Loucy (cell line): ENCODE data around the gene STAC3.

Experiments
- H2AFZ ChIP-seq: fragments of 200-600 bp; sonication (generic); 2 replicates; pipeline ENCODE4 v1.6.0; 2016; ENCODE audit warnings: antibody characterized with exemption, mild to moderate bottlenecking, low read length, moderate library complexity
- H3F3A ChIP-seq: fragments of 200-600 bp; 2 replicates; pipeline ENCODE4 v1.6.0; 2016; ENCODE audit warnings: antibody characterized with exemption, low read depth, mild to moderate bottlenecking
- H3K27me3 ChIP-seq: fragments of 200-600 bp; sonication (generic); 2 replicates; pipeline ENCODE4 v1.6.1; 2014; ENCODE audit warnings: low read length, mild to moderate bottlenecking; ENCODE audit not compliant: insufficient read depth, poor library complexity, severe bottlenecking
- H3K36me3 ChIP-seq: fragments of 200-600 bp; sonication (generic); 2 replicates; pipeline ENCODE4 v1.6.1; 2016; ENCODE audit warnings: low read length; ENCODE audit not compliant: insufficient read depth
- H3K4me1 ChIP-seq: fragments of 200-600 bp; sonication (generic); 2 replicates; pipeline ENCODE4 v1.5.1; 2014; ENCODE audit warnings: low read length, mild to moderate bottlenecking; ENCODE audit not compliant: insufficient read depth, poor library complexity, severe bottlenecking
- H3K4me2 ChIP-seq: fragments of 200-600 bp; sonication (generic); 2 replicates; pipeline ENCODE4 v1.6.0; 2014; ENCODE audit warnings: antibody characterized with exemption, low read length, low read depth, mild to moderate bottlenecking; ENCODE audit not compliant: poor library complexity, severe bottlenecking
- H3K4me3 ChIP-seq: fragments of 200-600 bp; sonication (generic); 2 replicates; pipeline ENCODE4 v1.5.1; 2014; ENCODE audit warnings: low read length, mild to moderate bottlenecking, mixed read lengths; ENCODE audit not compliant: poor library complexity, severe bottlenecking
- H3K79me2 ChIP-seq: fragments of 200-600 bp; sonication (generic); 2 replicates; pipeline ENCODE4 v1.6.1; 2014; ENCODE audit warnings: low read length; ENCODE audit not compliant: insufficient read depth
- H3K9ac ChIP-seq: fragments of 200-600 bp; sonication (generic); 2 replicates; pipeline ENCODE4 v1.6.0; 2014; ENCODE audit warnings: mild to moderate bottlenecking, low read depth, low read length, moderate library complexity; ENCODE audit not compliant: poor library complexity, severe bottlenecking
- H3K9me2 ChIP-seq: fragments of 200-600 bp; sonication (generic); replicated peaks from 2 replicates; pipeline ENCODE4 v1.6.1; 2016; ENCODE audit warnings: low read depth, low read length, mixed read lengths
- H3K9me3 ChIP-seq: fragments of 200-600 bp; sonication (generic); 2 replicates; pipeline ENCODE4 v1.6.1; 2014; ENCODE audit warnings: mild to moderate bottlenecking, antibody characterized with exemption, low read length, low read depth; ENCODE audit not compliant: insufficient read depth
- H4K20me1 ChIP-seq: fragments of 200-600 bp; sonication (generic); 2 replicates; pipeline ENCODE4 v1.6.0; 2014; ENCODE audit warnings: antibody characterized with exemption, low read length, mild to moderate bottlenecking; ENCODE audit not compliant: insufficient read depth, poor library complexity, severe bottlenecking
- CTCF ChIP-seq: fragments of 200-600 bp; sonication (generic); conservative IDR thresholded peaks from 2 replicates; pipeline ENCODE4 v1.5.1; 2014; ENCODE audit warnings: mild to moderate bottlenecking, antibody characterized with exemption, low read length
- EZH2phosphoT487 ChIP-seq: fragments of 200-600 bp; IDR thresholded peaks from 2 replicates; pipeline ENCODE4 v1.6.1; 2018; ENCODE audit warnings: antibody characterized with exemption, mild to moderate bottlenecking, moderate library complexity, borderline replicate concordance

Gene STAC3

GRCh38 chr12:57273516-57273915 is 22.5 kb upstream of the STAC3 start:
- Histone ChIP-seq H3K9ac (no peak overlapping the region), H3K4me2 (no peak overlapping the region), H3K9me3 (no peaks in the 10 kb centered on the region), H3F3A (no peaks in the 10 kb centered on the region), H3K36me3 (peaks cover 29% of the 10 kb centered on the region; the same call in 1 of the 2 replicates), H4K20me1 (no peaks in the 10 kb centered on the region), H3K79me2 (no peaks in the 10 kb centered on the region), H3K27me3 (no peaks in the 10 kb centered on the region), H2AFZ (no peak overlapping the region), H3K9me2 (no peaks in the 10 kb centered on the region), H3K4me1 (no peaks in the 10 kb centered on the region), H3K4me3 (no peak overlapping the region)
- TF ChIP-seq EZH2phosphoT487 (no peak), CTCF (no peak)

GRCh38 chr12:57272337-57273151 is 21.6 kb upstream of the STAC3 start:
- peaks cover 37% of the 10 kb centered on the region for H3K36me3 ChIP-seq
- no peak overlapping the region for H3K9ac ChIP-seq
- H3K4me2 ChIP-seq, result no peak overlapping the region
- H2AFZ ChIP-seq, result no peak overlapping the region
- no peak overlapping the region for H3K4me3 ChIP-seq
- H3K9me2 ChIP-seq, result no peaks in the 10 kb centered on the region
- TF ChIP-seq CTCF (no peak), EZH2phosphoT487 (no peak)
- no peaks in the 10 kb centered on the region for H3F3A ChIP-seq
- no peaks in the 10 kb centered on the region for H3K27me3 ChIP-seq
- H3K79me2 ChIP-seq, result no peaks in the 10 kb centered on the region
- no peaks in the 10 kb centered on the region for H3K4me1 ChIP-seq
- no peaks in the 10 kb centered on the region for H3K9me3 ChIP-seq
- H4K20me1 ChIP-seq, result no peaks in the 10 kb centered on the region

GRCh38 chr12:57270966-57271470 is 20.0 kb upstream of the STAC3 start:
- H3K79me2 ChIP-seq, result no peaks in the 10 kb centered on the region
- no peak overlapping the region for H2AFZ ChIP-seq
- no peak overlapping the region for H3K4me2 ChIP-seq
- no peaks in the 10 kb centered on the region for H3K4me1 ChIP-seq
- peaks cover 46% of the 10 kb centered on the region for H3K36me3 ChIP-seq
- no peaks in the 10 kb centered on the region for H3F3A ChIP-seq
- H3K4me3 ChIP-seq, result no peak overlapping the region
- no peaks in the 10 kb centered on the region for H3K27me3 ChIP-seq
- TF ChIP-seq EZH2phosphoT487 (no peak), CTCF (peak; percentile 24)
- no peaks in the 10 kb centered on the region for H3K9me3 ChIP-seq
- no peaks in the 10 kb centered on the region for H3K9me2 ChIP-seq
- no peak overlapping the region for H3K9ac ChIP-seq
- no peaks in the 10 kb centered on the region for H4K20me1 ChIP-seq
